MCF 10A (cell line): ENCODE results near the gene CLSTN2. TPM values are rescaled to one million over a fixed set of nuclear protein-coding genes. Genes with fewer than 3 reads are reported as not detected.
A peak's percentile ranks its signal among the peaks of the same experiment; 100 is the strongest.

Source experiments
- Bru-seq: library from RNA; stranded (reverse); fragments of 400-500 nt; gene quantifications from one replicate; lab custom pipeline; 2021; lab: Mats Ljungman, UMichigan
- BruChase-seq, 2 experiments: library from RNA; stranded (reverse); fragments of 400-500 nt; gene quantifications; one replicate each; lab custom pipeline; 2021; lab: Mats Ljungman, UMichigan
- BruUV-seq: library from RNA; stranded (reverse); fragments of 400-500 nt; replicated peaks from 2 replicates; lab custom pipeline; 2021; lab: Mats Ljungman, UMichigan
- CTCF ChIA-PET: fragments of 300-600 bp; sonication (Branson Sonifier 250); formaldehyde crosslinking; extraction: SDS; loops from one replicate; lab custom pipeline; 2021; ENCODE audit warnings: antibody characterized with exemption, inconsistent platforms; lab: Yijun Ruan, JAX
- POLR2A ChIA-PET: fragments of 300-600, 350-650 bp; sonication (Branson Sonifier 250); formaldehyde crosslinking; extraction: SDS; loops from one replicate; lab custom pipeline; 2020; ENCODE audit warnings: antibody characterized with exemption, inconsistent platforms; lab: Yijun Ruan, JAX
- DNase-seq: peaks from one replicate; pipeline ENCODE4 v3.0.0-alpha.2; 2018; ENCODE audit not compliant: unreplicated experiment
- H3K27ac Mint-ChIP-seq: one replicate; pipeline ENCODE4 v1.8.0; 2022; ENCODE audit warnings: mild to moderate bottlenecking, low read depth, mixed read lengths; ENCODE audit not compliant: unreplicated experiment
- H3K27me3 Mint-ChIP-seq: one replicate; pipeline ENCODE4 v1.8.0; 2022; ENCODE audit warnings: mixed read lengths; ENCODE audit not compliant: insufficient read depth, unreplicated experiment
- H3K36me3 Mint-ChIP-seq: one replicate; pipeline ENCODE4 v1.8.0; 2022; ENCODE audit warnings: mild to moderate bottlenecking, moderate library complexity, mixed read lengths; ENCODE audit not compliant: insufficient read depth, unreplicated experiment
- H3K4me1 Mint-ChIP-seq: one replicate; pipeline ENCODE4 v1.8.0; 2022; ENCODE audit warnings: mixed read lengths; ENCODE audit not compliant: insufficient read depth, unreplicated experiment
- H3K4me3 Mint-ChIP-seq: one replicate; pipeline ENCODE4 v1.8.0; 2022; ENCODE audit warnings: mild to moderate bottlenecking, moderate library complexity, mixed read lengths; ENCODE audit not compliant: unreplicated experiment
- H3K9me3 Mint-ChIP-seq: one replicate; pipeline ENCODE4 v1.8.0; 2022; ENCODE audit warnings: mixed read lengths; ENCODE audit not compliant: unreplicated experiment
- CTCF ChIP-seq: fragments of 200-600 bp; IDR thresholded peaks from one replicate; pipeline ENCODE4 v1.8.0; 2022; ENCODE audit warnings: antibody characterized with exemption, mild to moderate bottlenecking; ENCODE audit not compliant: unreplicated experiment
- intact Hi-C: fragments of 100-400 bp; cut with micrococcal nuclease; formaldehyde crosslinking; loops from 2 replicates; pipeline ENCODE4 v1.14.1; 2022
- long read RNA-seq: library from polyadenylated mRNA; stranded (forward); transcript quantifications from one replicate; pipeline ENCODE4 v2.0.0, GENCODE V29; 2022
- total RNA-seq: library from RNA; stranded (reverse); gene quantifications from 2 replicates; pipeline ENCODE4 v1.2.3, GENCODE V29; 2022

CLSTN2 gene
- total RNA-seq = not detected in 2 replicates
- percentile 1 among the genes with signal in this experiment for Bru-seq, nascent RNA
- BruChase-seq, experiment 1, labeled RNA remaining after a 6-hour chase = percentile 1 among the genes with signal in this experiment
- percentile 1 among the genes with signal in this experiment for BruChase-seq, experiment 2, labeled RNA remaining after a 2-hour chase
- long read RNA-seq = 0 reads

GRCh38 chr3:139935016-139935865, at the start of gene CLSTN2:
Gene CLSTN2 (plus strand): TSS chr3:139935185.
- Mint-ChIP-seq H3K36me3 (peaks cover 5% of the 10 kb centered on the region), H3K27me3 (peaks cover 30% of the 10 kb centered on the region), H3K9me3 (no peaks in the 10 kb centered on the region), H3K27ac (no peak within 1 kb of the TSS), H3K4me1 (no peaks in the 10 kb centered on the region), H3K4me3 (no peak within 1 kb of the TSS)
- BruUV-seq = no TSS peak
- ChIA-PET POLR2A (interaction anchor here (1.0 kb wide), 1 partner anchor 9 kb away, joined by 3 read pairs; no protein-coding TSS in a partner anchor), CTCF (interaction anchor here (0.6 to 1.5 kb wide), 8 partner anchors 14 to 1324 kb away, joined by 3 to 6 read pairs (median 3); no protein-coding TSS in a partner anchor)
- intact Hi-C loops = loop anchor here (10.0 kb wide), 1 partner anchor 350 kb away; no protein-coding TSS in a partner anchor
- no peak for DNase-seq
- TF ChIP-seq CTCF = no peak

GRCh38 chr3:139887431-139887830, 47.6 kb upstream of the CLSTN2 start:
- CTCF ChIA-PET = interaction anchor here (1.3 kb wide), 1 partner anchor 20 kb away, joined by 5 read pairs; no protein-coding TSS in a partner anchor
- intact Hi-C loops = no loop called here
- no TSS peak for BruUV-seq

GRCh38 chr3:139888561-139889140, 46.3 kb upstream of the CLSTN2 start:
- no peaks in the 10 kb centered on the region for H3K27me3 Mint-ChIP-seq
- H3K27ac Mint-ChIP-seq = no peak overlapping the region
- no peaks in the 10 kb centered on the region for H3K4me1 Mint-ChIP-seq
- ChIA-PET CTCF (interaction anchor here (0.6 to 0.8 kb wide), 2 partner anchors 962 to 1010 kb away, joined by 3 read pairs; no protein-coding TSS in a partner anchor), POLR2A (interaction anchor here (0.6 kb wide), 1 partner anchor 48 kb away, joined by 3 read pairs; no protein-coding TSS in a partner anchor)
- BruUV-seq = no TSS peak
- peaks cover 6% of the 10 kb centered on the region for H3K9me3 Mint-ChIP-seq
- no peaks in the 10 kb centered on the region for H3K36me3 Mint-ChIP-seq
- H3K4me3 Mint-ChIP-seq = no peak overlapping the region
- no peak for DNase-seq
- intact Hi-C loops = no loop called here
- no peak for TF ChIP-seq CTCF

More at GRCh38 chr3:139887431-139887830, 47.6 kb upstream of the CLSTN2 start:
- no peak for TF ChIP-seq CTCF
- H3K27me3 Mint-ChIP-seq = no peaks in the 10 kb centered on the region
- peaks cover 6% of the 10 kb centered on the region for H3K9me3 Mint-ChIP-seq
- no peak overlapping the region for H3K27ac Mint-ChIP-seq
- POLR2A ChIA-PET = no interaction called here
- no peaks in the 10 kb centered on the region for H3K36me3 Mint-ChIP-seq
- H3K4me1 Mint-ChIP-seq = no peaks in the 10 kb centered on the region
- no peak overlapping the region for H3K4me3 Mint-ChIP-seq
- no peak for DNase-seq
